ENCODE data around the gene NXPH2.

NXPH2 gene

GRCh38 chr2:138819964-138820363 lies 39.8 kb upstream of the NXPH2 start:
- Histone ChIP-seq H3K4me2 (ENCODE audit: low read length) (no peak overlapping the region), H3K4me3 (ENCODE audit: low read length) (no peak overlapping the region), H3K36me3 (replicated peaks; ENCODE audit: low read depth, low read length) (no peaks in the 10 kb centered on the region), H3K4me1 (ENCODE audit: low read length) (no peaks in the 10 kb centered on the region), H3K79me2 (ENCODE audit: low read length) (no peaks in the 10 kb centered on the region), H2AFZ (ENCODE audit: low read depth, low read length) (no peak overlapping the region), H3K9me3 (ENCODE audit: insufficient read depth, low read length) (no peaks in the 10 kb centered on the region), H3K27me3 (ENCODE audit: low read depth, low read length) (0 out of 2 replicates have a peak, but pooled peaks cover 9% of the 10 kb centered on the region), H3K9ac (ENCODE audit: low read length) (no peak overlapping the region), H3K27ac (ENCODE audit: low read length) (no peak overlapping the region), H4K20me1 (ENCODE audit: insufficient read depth, low read length) (no peaks in the 10 kb centered on the region)
- TF ChIP-seq, protein P1, sequence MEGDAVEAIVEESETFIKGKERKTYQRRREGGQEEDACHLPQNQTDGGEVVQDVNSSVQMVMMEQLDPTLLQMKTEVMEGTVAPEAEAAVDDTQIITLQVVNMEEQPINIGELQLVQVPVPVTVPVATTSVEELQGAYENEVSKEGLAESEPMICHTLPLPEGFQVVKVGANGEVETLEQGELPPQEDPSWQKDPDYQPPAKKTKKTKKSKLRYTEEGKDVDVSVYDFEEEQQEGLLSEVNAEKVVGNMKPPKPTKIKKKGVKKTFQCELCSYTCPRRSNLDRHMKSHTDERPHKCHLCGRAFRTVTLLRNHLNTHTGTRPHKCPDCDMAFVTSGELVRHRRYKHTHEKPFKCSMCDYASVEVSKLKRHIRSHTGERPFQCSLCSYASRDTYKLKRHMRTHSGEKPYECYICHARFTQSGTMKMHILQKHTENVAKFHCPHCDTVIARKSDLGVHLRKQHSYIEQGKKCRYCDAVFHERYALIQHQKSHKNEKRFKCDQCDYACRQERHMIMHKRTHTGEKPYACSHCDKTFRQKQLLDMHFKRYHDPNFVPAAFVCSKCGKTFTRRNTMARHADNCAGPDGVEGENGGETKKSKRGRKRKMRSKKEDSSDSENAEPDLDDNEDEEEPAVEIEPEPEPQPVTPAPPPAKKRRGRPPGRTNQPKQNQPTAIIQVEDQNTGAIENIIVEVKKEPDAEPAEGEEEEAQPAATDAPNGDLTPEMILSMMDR (IDR thresholded peaks at IDR 0.05; ENCODE audit: low read depth, low read length), result no peak
- TF ChIP-seq EZH2phosphoT487 (IDR thresholded peaks at IDR 0.05; ENCODE audit: low read depth), result no peak

DNA sequence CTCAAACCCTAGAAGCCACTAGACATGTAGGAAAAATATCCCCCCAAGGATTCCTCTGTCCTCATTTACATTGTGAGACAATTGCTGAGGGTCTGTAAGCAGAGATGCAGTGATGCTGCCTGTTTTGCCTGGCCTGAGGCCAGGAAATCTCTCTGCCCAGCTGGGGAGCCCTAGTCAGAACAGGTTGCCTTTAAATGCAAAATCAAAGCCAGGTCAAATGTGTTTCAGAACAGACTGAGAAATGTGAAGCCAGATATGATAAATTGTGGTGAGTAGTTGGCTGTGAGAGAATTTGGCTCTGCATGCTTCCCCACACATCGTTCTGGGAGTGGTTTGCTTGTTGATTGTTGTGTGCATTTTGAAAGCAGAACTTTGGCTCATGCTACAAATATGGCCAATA lies 38.4 kb upstream of the NXPH2 start:
- Histone ChIP-seq H3K9me3 (ENCODE audit: insufficient read depth, low read length) (no peaks in the 10 kb centered on the region), H4K20me1 (ENCODE audit: insufficient read depth, low read length) (no peaks in the 10 kb centered on the region), H3K27me3 (ENCODE audit: low read depth, low read length) (0 out of 2 replicates have a peak, but pooled peaks cover 9% of the 10 kb centered on the region), H3K9ac (ENCODE audit: low read length) (no peak overlapping the region), H2AFZ (ENCODE audit: low read depth, low read length) (no peak overlapping the region), H3K4me3 (ENCODE audit: low read length) (no peak overlapping the region), H3K79me2 (ENCODE audit: low read length) (no peaks in the 10 kb centered on the region), H3K27ac (ENCODE audit: low read length) (no peak overlapping the region), H3K4me1 (ENCODE audit: low read length) (peaks cover 7% of the 10 kb centered on the region), H3K4me2 (ENCODE audit: low read length) (no peak overlapping the region), H3K36me3 (replicated peaks; ENCODE audit: low read depth, low read length) (no peaks in the 10 kb centered on the region)
- TF ChIP-seq, protein P1 (IDR thresholded peaks at IDR 0.05; ENCODE audit: low read depth, low read length), result no peak
- no peak for TF ChIP-seq EZH2phosphoT487 (IDR thresholded peaks at IDR 0.05; ENCODE audit: low read depth)

- TF ChIP-seq, protein P1 (IDR thresholded peaks at IDR 0.05; ENCODE audit: low read depth, low read length), result peak; percentile 14; the same call in 1 of the 2 replicates
- TF ChIP-seq EZH2phosphoT487 (IDR thresholded peaks at IDR 0.05; ENCODE audit: low read depth), result no peak
- no peak overlapping the region for H2AFZ ChIP-seq (ENCODE audit: low read depth, low read length)
- H3K4me1 ChIP-seq (ENCODE audit: low read length), result peaks cover 7% of the 10 kb centered on the region
- peak overlapping the region; percentile 6; the same call in 1 of the 2 replicates for H3K4me2 ChIP-seq (ENCODE audit: low read length)
- no peaks in the 10 kb centered on the region for H4K20me1 ChIP-seq (ENCODE audit: insufficient read depth, low read length)
- H3K36me3 ChIP-seq (replicated peaks; ENCODE audit: low read depth, low read length), result no peaks in the 10 kb centered on the region
- H3K9me3 ChIP-seq (ENCODE audit: insufficient read depth, low read length), result no peaks in the 10 kb centered on the region
- peaks cover 12% of the 10 kb centered on the region; the same call in 1 of the 2 replicates for H3K27me3 ChIP-seq (ENCODE audit: low read depth, low read length)
- no peak overlapping the region for H3K4me3 ChIP-seq (ENCODE audit: low read length)
- no peak overlapping the region for H3K27ac ChIP-seq (ENCODE audit: low read length)
- no peaks in the 10 kb centered on the region for H3K79me2 ChIP-seq (ENCODE audit: low read length)
- no peak overlapping the region for H3K9ac ChIP-seq (ENCODE audit: low read length)
These were observed 34.1 kb upstream of the NXPH2 start for GRCh38 chr2:138814123-138814898.

- H3K4me2 ChIP-seq (ENCODE audit: low read length), result no peak overlapping the region
- TF ChIP-seq EZH2phosphoT487 (IDR thresholded peaks at IDR 0.05; ENCODE audit: low read depth), result no peak
- TF ChIP-seq, protein P1 (IDR thresholded peaks at IDR 0.05; ENCODE audit: low read depth, low read length), result no peak
- peaks cover 12% of the 10 kb centered on the region; the same call in 1 of the 2 replicates for H3K27me3 ChIP-seq (ENCODE audit: low read depth, low read length)
These were observed 31.2 kb upstream of the NXPH2 start for GRCh38 chr2:138811431-138811830.

More at GRCh38 chr2:138811431-138811830, 31.2 kb upstream of the NXPH2 start:
- Histone ChIP-seq H3K9ac (ENCODE audit: low read length) (no peak overlapping the region), H3K4me1 (ENCODE audit: low read length) (peaks cover 7% of the 10 kb centered on the region), H4K20me1 (ENCODE audit: insufficient read depth, low read length) (no peaks in the 10 kb centered on the region), H2AFZ (ENCODE audit: low read depth, low read length) (no peak overlapping the region), H3K36me3 (replicated peaks; ENCODE audit: low read depth, low read length) (no peaks in the 10 kb centered on the region), H3K79me2 (ENCODE audit: low read length) (no peaks in the 10 kb centered on the region), H3K9me3 (ENCODE audit: insufficient read depth, low read length) (no peaks in the 10 kb centered on the region), H3K27ac (ENCODE audit: low read length) (no peak overlapping the region), H3K4me3 (ENCODE audit: low read length) (no peak overlapping the region)

Data from OCI-LY3 (cell line).